Neural cell (in vitro differentiated cells): ENCODE results near the gene RAD51B.

Experiments used
- EZH2 ChIP-seq: fragments of 200-600, 300-800 bp; shearing (Covaris generic), sonication (generic); IDR thresholded peaks from 2 replicates; pipeline ENCODE4 v1.6.1; 2014; ENCODE audit warnings: antibody characterized with exemption, low read length, borderline replicate concordance, mild to moderate bottlenecking; ENCODE audit not compliant: insufficient read depth, poor library complexity, severe bottlenecking
- RAD21 ChIP-seq: fragments of 450-650 bp; conservative IDR thresholded peaks from 2 replicates; pipeline ENCODE4 v1.6.1; 2014; ENCODE audit warnings: antibody characterized with exemption, mild to moderate bottlenecking, moderate library complexity
- SMC3 ChIP-seq: fragments of 450-650 bp; conservative IDR thresholded peaks from 2 replicates; pipeline ENCODE4 v1.6.1; 2014; ENCODE audit warnings: antibody characterized with exemption, mild to moderate bottlenecking, moderate library complexity; ENCODE audit not compliant: poor library complexity

- TF ChIP-seq SMC3 = no peak
- no peak for TF ChIP-seq EZH2
- TF ChIP-seq RAD21 = no peak
Measured at GRCh38 chr14:68687746-68688145, 868.2 kb downstream of the RAD51B start.
